WTC11 (cell line): Measurements from ENCODE around the gene CHD3.

Source experiments
- CREB1 ChIP-seq: sonication (generic); formaldehyde crosslinking; IDR thresholded peaks from 2 replicates; pipeline ENCODE4 v1.8.0; 2023; ENCODE audit warnings: mild to moderate bottlenecking, missing genetic modification reagents
- TF ChIP-seq, protein P1 (sequence below): fragments of 200-600 bp; IDR thresholded peaks from 2 replicates; pipeline ENCODE4 v1.8.0; 2022; ENCODE audit warnings: antibody characterized with exemption
- TF ChIP-seq, protein P2 (sequence below): fragments of 250-450 bp; sonication (Bioruptor Pico); conservative IDR thresholded peaks from 2 replicates; pipeline ENCODE4 v1.9.0; 2021; ENCODE audit warnings: mild to moderate bottlenecking
- TF ChIP-seq, protein P3 (sequence below): sonication (generic); formaldehyde crosslinking; IDR thresholded peaks from 2 replicates; pipeline ENCODE4 v1.8.1; 2022; ENCODE audit warnings: low read depth, missing genetic modification reagents, borderline replicate concordance

DNA sequence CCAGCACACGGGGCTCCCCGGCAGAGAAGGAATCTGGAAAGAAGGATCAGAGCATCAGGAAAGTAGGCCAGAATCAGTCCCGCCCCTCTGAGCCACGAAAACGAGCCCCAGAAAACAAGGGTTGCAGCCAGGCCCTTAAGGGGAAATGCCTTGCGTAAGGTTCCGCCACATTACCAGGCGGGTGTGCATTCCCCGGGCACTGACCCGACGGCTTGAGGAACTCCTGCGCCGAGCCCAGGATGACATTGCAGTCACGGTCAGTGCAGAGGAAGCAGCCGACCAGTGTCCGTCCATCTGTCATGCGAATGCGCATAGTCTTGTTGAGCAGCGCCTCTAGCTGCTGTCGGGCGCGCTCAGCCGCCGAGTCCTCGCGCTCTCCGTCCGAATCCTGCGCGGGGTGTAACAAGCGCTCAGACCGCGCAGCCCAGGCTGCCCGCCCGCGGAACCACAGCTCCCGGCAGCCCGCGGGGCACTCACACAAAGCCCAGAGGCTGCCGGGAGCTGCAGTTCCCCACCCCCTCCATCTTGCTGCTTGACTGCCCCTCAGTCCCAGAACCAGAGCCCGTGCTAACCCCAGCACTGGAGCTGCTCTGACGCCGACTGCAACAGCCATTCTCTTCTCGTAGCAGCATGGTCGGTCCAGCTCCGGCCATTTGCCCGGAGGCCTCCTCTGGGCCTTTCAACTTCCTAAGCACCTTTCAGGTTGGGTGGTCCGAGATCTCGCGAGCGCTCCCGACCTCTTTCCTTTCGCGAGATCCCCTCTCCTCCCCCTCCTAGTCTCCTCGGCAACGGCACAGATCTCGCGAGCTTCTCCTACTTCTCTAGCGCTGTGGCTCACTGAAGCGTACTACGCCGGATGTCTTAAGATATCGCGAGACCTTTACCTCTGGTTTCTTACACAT, 31.5 kb upstream of the CHD3 start, which contains the start of gene NAA38:
- TF ChIP-seq, protein P1, sequence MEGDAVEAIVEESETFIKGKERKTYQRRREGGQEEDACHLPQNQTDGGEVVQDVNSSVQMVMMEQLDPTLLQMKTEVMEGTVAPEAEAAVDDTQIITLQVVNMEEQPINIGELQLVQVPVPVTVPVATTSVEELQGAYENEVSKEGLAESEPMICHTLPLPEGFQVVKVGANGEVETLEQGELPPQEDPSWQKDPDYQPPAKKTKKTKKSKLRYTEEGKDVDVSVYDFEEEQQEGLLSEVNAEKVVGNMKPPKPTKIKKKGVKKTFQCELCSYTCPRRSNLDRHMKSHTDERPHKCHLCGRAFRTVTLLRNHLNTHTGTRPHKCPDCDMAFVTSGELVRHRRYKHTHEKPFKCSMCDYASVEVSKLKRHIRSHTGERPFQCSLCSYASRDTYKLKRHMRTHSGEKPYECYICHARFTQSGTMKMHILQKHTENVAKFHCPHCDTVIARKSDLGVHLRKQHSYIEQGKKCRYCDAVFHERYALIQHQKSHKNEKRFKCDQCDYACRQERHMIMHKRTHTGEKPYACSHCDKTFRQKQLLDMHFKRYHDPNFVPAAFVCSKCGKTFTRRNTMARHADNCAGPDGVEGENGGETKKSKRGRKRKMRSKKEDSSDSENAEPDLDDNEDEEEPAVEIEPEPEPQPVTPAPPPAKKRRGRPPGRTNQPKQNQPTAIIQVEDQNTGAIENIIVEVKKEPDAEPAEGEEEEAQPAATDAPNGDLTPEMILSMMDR: no peak
- TF ChIP-seq, protein P2, sequence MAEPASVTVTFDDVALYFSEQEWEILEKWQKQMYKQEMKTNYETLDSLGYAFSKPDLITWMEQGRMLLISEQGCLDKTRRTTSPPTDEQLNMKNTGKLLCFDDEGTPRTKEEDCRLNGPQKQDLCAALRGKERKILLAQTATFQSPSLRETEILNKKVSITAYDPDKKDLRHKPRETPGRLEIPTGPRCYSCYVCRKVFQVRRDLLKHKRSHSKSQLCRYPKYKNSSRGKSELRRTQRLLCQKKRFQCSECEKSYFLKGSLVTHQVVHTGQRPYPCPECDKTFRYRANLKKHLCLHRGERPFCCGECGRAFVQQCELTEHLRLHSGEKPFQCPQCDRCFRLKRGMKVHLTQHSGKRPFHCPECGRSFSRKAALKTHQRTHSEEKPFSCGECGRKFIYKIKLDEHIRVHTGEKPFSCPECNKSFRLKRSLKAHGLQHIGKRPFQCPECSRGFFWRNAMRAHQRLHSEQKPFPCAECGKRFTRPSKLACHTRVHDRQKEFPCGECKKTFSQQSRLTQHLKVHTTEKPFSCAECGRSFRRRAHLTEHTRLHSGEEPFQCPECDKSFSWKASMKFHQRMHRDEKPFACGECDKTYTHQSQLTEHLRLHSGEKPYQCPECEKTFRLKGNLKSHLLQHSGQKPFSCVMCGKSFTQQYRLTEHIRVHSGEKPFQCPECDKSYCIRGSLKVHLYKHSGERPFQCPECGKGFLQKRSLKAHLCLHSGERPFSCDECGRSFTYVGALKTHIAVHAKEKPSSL (CRISPR knock-in tag): no peak
- TF ChIP-seq, protein P3, sequence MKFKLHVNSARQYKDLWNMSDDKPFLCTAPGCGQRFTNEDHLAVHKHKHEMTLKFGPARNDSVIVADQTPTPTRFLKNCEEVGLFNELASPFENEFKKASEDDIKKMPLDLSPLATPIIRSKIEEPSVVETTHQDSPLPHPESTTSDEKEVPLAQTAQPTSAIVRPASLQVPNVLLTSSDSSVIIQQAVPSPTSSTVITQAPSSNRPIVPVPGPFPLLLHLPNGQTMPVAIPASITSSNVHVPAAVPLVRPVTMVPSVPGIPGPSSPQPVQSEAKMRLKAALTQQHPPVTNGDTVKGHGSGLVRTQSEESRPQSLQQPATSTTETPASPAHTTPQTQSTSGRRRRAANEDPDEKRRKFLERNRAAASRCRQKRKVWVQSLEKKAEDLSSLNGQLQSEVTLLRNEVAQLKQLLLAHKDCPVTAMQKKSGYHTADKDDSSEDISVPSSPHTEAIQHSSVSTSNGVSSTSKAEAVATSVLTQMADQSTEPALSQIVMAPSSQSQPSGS (CRISPR knock-in tag): no peak
- TF ChIP-seq CREB1 (CRISPR knock-in tag): no peak
